HEK293 (cell line): Measurements from ENCODE around the gene LAD1.

Experiments
- CTCF ChIA-PET: fragments of 350-600 bp; formaldehyde crosslinking; extraction: SDS; loops from one replicate; lab custom pipeline; 2021; ENCODE audit warnings: antibody characterized with exemption; lab: Yijun Ruan, JAX
- POLR2A ChIA-PET: fragments of 300-600 bp; formaldehyde crosslinking; extraction: SDS; loops from one replicate; lab custom pipeline; 2020; ENCODE audit warnings: antibody characterized with exemption, inconsistent platforms; lab: Yijun Ruan, JAX
- H3K27ac ChIP-seq: fragments of 200-500 bp; sonication (Bioruptor generic); 2 replicates; pipeline ENCODE4 v1.5.1; 2014; ENCODE audit warnings: low read depth, low read length, control low read depth, inconsistent platforms; ENCODE audit errors: extremely low read depth
- H3K36me3 ChIP-seq, 2 experiments: fragments of 200-500 bp in 1 of 2; sonication (Bioruptor generic) in 1 of 2; 1 replicate in 1 of 2; 2 replicates in 1 of 2; pipeline ENCODE4 v1.5.1; 2014 to 2017; ENCODE audit warnings: inconsistent platforms in 2 of 2, low read length in 2 of 2; ENCODE audit not compliant: control insufficient read depth in 2 of 2, insufficient read depth in 1 of 2
- H3K4me1 ChIP-seq: fragments of 200-500 bp; sonication (Bioruptor generic); 2 replicates; pipeline ENCODE4 v1.5.1; 2014; ENCODE audit warnings: mild to moderate bottlenecking, low read length, inconsistent platforms; ENCODE audit not compliant: control insufficient read depth, insufficient read depth
- H3K4me3 ChIP-seq: 2 replicates; pipeline ENCODE4 v1.5.1; 2011; ENCODE audit warnings: low read depth, mild to moderate bottlenecking, control low read depth, low read length, moderate library complexity
- H3K9me3 ChIP-seq: fragments of 200-500 bp; sonication (Bioruptor generic); 2 replicates; pipeline ENCODE4 v1.5.1; 2014; ENCODE audit warnings: low read depth, low read length, inconsistent platforms; ENCODE audit not compliant: control insufficient read depth, insufficient read depth
- GLIS1 ChIP-seq: fragments of 450-650 bp; formaldehyde crosslinking; IDR thresholded peaks from 2 replicates; pipeline ENCODE4 v1.5.1; 2016; ENCODE audit warnings: missing biosample characterization, missing genetic modification characterization
- HOXA7 ChIP-seq: sonication (generic); formaldehyde crosslinking; IDR thresholded peaks from 2 replicates; pipeline ENCODE4 v1.8.1; 2022; ENCODE audit warnings: missing genetic modification reagents, borderline replicate concordance
- HOXC10 ChIP-seq: sonication (generic); formaldehyde crosslinking; IDR thresholded peaks from 2 replicates; pipeline ENCODE4 v1.8.1; 2023; ENCODE audit warnings: mild to moderate bottlenecking, missing genetic modification reagents
- HOXD13 ChIP-seq: sonication (generic); formaldehyde crosslinking; IDR thresholded peaks from 2 replicates; pipeline ENCODE4 v1.8.0; 2022; ENCODE audit warnings: missing genetic modification reagents, borderline replicate concordance
- KLF16 ChIP-seq: fragments of 450-650 bp; formaldehyde crosslinking; IDR thresholded peaks from 2 replicates; pipeline ENCODE4 v1.5.1; 2017; ENCODE audit warnings: missing biosample characterization, missing genetic modification characterization
- SCRT2 ChIP-seq: fragments of 450-650 bp; formaldehyde crosslinking; IDR thresholded peaks from 2 replicates; pipeline ENCODE4 v1.5.1; 2016; ENCODE audit warnings: missing biosample characterization, missing genetic modification characterization
- TCF7L2 ChIP-seq: IDR thresholded peaks from 2 replicates; pipeline ENCODE4 v1.6.1; 2011; ENCODE audit warnings: low read depth, mild to moderate bottlenecking, inconsistent platforms, low read length, moderate library complexity, borderline replicate concordance
- TRIM28 ChIP-seq: IDR thresholded peaks from 2 replicates; pipeline ENCODE4 v1.6.1; 2011; ENCODE audit warnings: low read length, control low read depth, borderline replicate concordance
- ZBTB17 ChIP-seq: fragments of 450-650 bp; formaldehyde crosslinking; IDR thresholded peaks from 2 replicates; pipeline ENCODE4 v1.5.1; 2016; ENCODE audit warnings: missing biosample characterization, missing genetic modification characterization
- ZNF10 ChIP-seq: fragments of 450-650 bp; formaldehyde crosslinking; IDR thresholded peaks from 2 replicates; pipeline ENCODE4 v1.5.1; 2017; ENCODE audit warnings: missing biosample characterization, missing genetic modification characterization
- ZNF121 ChIP-seq: fragments of 450-650 bp; formaldehyde crosslinking; IDR thresholded peaks from 2 replicates; pipeline ENCODE4 v1.5.1; 2016; ENCODE audit warnings: missing biosample characterization, missing genetic modification characterization
- ZNF169 ChIP-seq: fragments of 450-650 bp; formaldehyde crosslinking; IDR thresholded peaks from 2 replicates; pipeline ENCODE4 v1.5.1; 2016; ENCODE audit warnings: missing biosample characterization, missing genetic modification characterization
- ZNF2 ChIP-seq: fragments of 450-650 bp; formaldehyde crosslinking; IDR thresholded peaks from 2 replicates; pipeline ENCODE4 v1.5.1; 2016; ENCODE audit warnings: missing biosample characterization, missing genetic modification characterization
- ZNF23 ChIP-seq: fragments of 450-650 bp; formaldehyde crosslinking; IDR thresholded peaks from 2 replicates; pipeline ENCODE4 v1.5.1; 2016; ENCODE audit warnings: missing biosample characterization, missing genetic modification characterization, borderline replicate concordance
- ZNF366 ChIP-seq: fragments of 450-650 bp; formaldehyde crosslinking; conservative IDR thresholded peaks from 2 replicates; pipeline ENCODE4 v1.5.1; 2016; ENCODE audit warnings: missing biosample characterization, missing genetic modification characterization
- ZNF391 ChIP-seq: fragments of 450-650 bp; formaldehyde crosslinking; IDR thresholded peaks from 2 replicates; pipeline ENCODE4 v1.5.1; 2016; ENCODE audit warnings: low read depth, missing biosample characterization, missing genetic modification characterization, borderline replicate concordance
- ZNF514 ChIP-seq: fragments of 450-650 bp; formaldehyde crosslinking; IDR thresholded peaks from 2 replicates; pipeline ENCODE4 v1.5.1; 2016; ENCODE audit warnings: missing biosample characterization, missing genetic modification characterization
- ZNF521 ChIP-seq: fragments of 450-650 bp; formaldehyde crosslinking; IDR thresholded peaks from 2 replicates; pipeline ENCODE4 v1.5.1; 2017; ENCODE audit warnings: missing biosample characterization, mild to moderate bottlenecking, missing genetic modification characterization
- ZNF530 ChIP-seq: fragments of 450-650 bp; formaldehyde crosslinking; IDR thresholded peaks from 2 replicates; pipeline ENCODE4 v1.5.1; 2016; ENCODE audit warnings: low read depth, missing biosample characterization, missing genetic modification characterization
- ZNF544 ChIP-seq: fragments of 450-650 bp; formaldehyde crosslinking; IDR thresholded peaks from 2 replicates; pipeline ENCODE4 v1.5.0; 2017; ENCODE audit warnings: missing biosample characterization, missing genetic modification characterization
- ZNF624 ChIP-seq: fragments of 450-650 bp; formaldehyde crosslinking; IDR thresholded peaks from 2 replicates; pipeline ENCODE4 v1.5.1; 2017; ENCODE audit warnings: missing biosample characterization, missing genetic modification characterization
- ZNF792 ChIP-seq: fragments of 450-650 bp; formaldehyde crosslinking; IDR thresholded peaks from 2 replicates; pipeline ENCODE4 v1.5.1; 2016; ENCODE audit warnings: missing biosample characterization, missing genetic modification characterization
- TF ChIP-seq, protein P1 (sequence below): fragments of 450-650 bp; formaldehyde crosslinking; IDR thresholded peaks from 2 replicates; pipeline ENCODE4 v1.5.1; 2016; ENCODE audit warnings: missing biosample characterization, missing genetic modification characterization
- TF ChIP-seq, protein P2 (sequence below): IDR thresholded peaks from 2 replicates; pipeline ENCODE4 v1.6.1; 2011; ENCODE audit warnings: mild to moderate bottlenecking, low read depth, low read length, borderline replicate concordance
- TF ChIP-seq, protein P3 (sequence below): fragments of 450-650 bp; formaldehyde crosslinking; IDR thresholded peaks from 2 replicates; pipeline ENCODE4 v1.5.1; 2016; ENCODE audit warnings: missing biosample characterization, missing genetic modification characterization

The LAD1 gene

DNA sequence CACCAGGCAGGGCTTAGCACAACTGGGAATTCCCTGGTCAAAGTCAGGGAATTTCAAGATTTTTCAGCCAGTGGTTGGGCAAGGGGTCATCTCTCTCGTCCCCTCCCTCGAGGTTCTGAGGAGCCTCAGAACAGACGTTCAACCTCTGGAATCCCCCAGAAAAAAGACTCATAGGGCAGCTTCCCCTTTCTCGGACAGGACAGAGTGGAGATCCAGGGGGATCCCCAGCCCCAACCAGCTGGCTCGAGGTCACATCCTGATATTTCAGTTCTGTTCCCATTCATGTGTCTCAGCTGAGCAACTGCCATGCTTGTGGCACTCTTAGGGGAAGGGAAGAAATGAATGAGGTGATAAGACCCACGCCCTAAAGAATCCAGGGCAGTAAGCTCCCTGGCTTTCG is 4.9 kb upstream of the LAD1 start:
- H3K9me3 ChIP-seq, result no peaks in the 10 kb centered on the region
- H3K4me1 ChIP-seq, result no peaks in the 10 kb centered on the region
- POLR2A ChIA-PET, result no interaction called here
- CTCF ChIA-PET, result interaction anchor here (0.9 to 1.2 kb wide), 2 partner anchors 95 to 109 kb away, joined by 3 to 4 read pairs; no protein-coding TSS in a partner anchor
- no peaks in the 10 kb centered on the region for H3K36me3 ChIP-seq
- no peak overlapping the region for H3K4me3 ChIP-seq
- no peak overlapping the region for H3K27ac ChIP-seq
- TF ChIP-seq ZBTB17 (tag by site-specific recombination), result no peak
- TF ChIP-seq, all 188 proteins: peak for 0

DNA sequence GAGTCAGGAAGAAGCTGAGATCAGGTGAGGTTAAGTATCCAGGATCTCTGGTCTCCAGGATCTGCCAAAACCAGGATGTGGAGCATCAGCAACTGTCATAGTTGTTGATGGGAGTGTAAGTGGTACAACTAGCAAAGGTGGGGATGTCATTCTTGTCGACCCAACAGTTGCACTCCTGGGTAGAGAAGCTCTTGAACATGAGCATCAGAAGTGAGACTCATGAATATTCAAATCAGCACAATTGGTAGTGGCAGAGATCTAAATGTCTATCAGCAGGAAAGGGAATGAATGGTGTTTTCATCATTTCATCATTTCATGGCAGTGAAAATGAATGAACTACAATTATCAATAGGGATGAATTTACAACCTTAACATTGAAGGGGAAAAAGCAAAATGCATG is 4.2 kb upstream of the LAD1 start:
- H3K4me3 ChIP-seq, result no peak overlapping the region
- H3K9me3 ChIP-seq, result no peaks in the 10 kb centered on the region
- TF ChIP-seq GLIS1 (tag by site-specific recombination) (no peak), ZNF544 (tag by site-specific recombination) (no peak), ZNF514 (tag by site-specific recombination) (no peak), HOXA7 (CRISPR knock-in tag) (no peak)
- H3K36me3 ChIP-seq, result no peaks in the 10 kb centered on the region
- H3K27ac ChIP-seq, result no peak overlapping the region
- ChIA-PET POLR2A (no interaction called here), CTCF (interaction anchor here (0.6 to 1.5 kb wide), 3 partner anchors 18 to 346 kb away, joined by 3 to 6 read pairs (median 3); no protein-coding TSS in a partner anchor)
- no peaks in the 10 kb centered on the region for H3K4me1 ChIP-seq

DNA sequence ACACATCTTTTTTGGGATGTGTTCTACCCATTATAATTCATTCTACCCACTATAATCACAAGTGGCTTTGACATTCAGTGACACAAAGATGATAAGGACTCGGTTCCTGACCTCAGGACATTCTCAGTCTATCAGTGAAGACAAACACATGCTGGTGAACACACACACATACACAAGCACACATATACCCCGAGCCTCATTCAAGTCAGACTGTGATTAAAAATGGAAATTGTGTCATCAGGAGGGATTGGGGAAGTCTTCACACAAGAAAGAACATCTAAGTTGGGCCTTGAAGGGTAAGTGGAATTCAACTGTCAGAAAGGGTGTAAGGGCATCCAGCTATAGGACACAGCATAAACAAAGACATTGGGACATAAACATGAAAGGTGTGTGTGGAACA is 2.6 kb upstream of the LAD1 start:
- no peak overlapping the region for H3K4me3 ChIP-seq
- no peaks in the 10 kb centered on the region for H3K36me3 ChIP-seq
- POLR2A ChIA-PET, result no interaction called here
- H3K27ac ChIP-seq, result no peak overlapping the region
- TF ChIP-seq ZNF624 (tag by site-specific recombination) (no peak), SCRT2 (tag by site-specific recombination) (peak; percentile 36; the same call in 1 of the 2 replicates)
- no peaks in the 10 kb centered on the region for H3K4me1 ChIP-seq
- CTCF ChIA-PET, result interaction anchor here (2.7 kb wide), 1 partner anchor 11 kb away, joined by 12 read pairs; no protein-coding TSS in a partner anchor
- no peaks in the 10 kb centered on the region for H3K9me3 ChIP-seq

DNA sequence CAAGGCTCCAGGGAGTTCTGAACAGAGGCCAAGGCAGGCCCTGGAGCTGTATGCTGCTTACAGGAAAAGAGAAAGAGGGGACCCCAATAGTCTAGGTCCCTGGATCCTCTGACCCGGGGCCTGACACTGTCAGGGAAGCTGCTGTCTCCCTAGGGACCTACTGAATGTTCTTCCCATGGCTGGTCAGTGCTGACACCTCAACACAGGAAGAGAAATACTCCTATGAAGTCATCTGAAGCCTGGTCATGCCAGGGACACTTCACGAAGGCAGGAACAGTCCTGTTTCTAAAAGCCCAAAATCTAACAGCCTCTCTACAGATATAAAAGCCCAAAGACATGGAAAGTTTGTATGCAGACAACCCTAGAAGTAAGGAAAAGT is 1.7 kb upstream of the LAD1 start:
- H3K27ac ChIP-seq, result no peak overlapping the region
- H3K36me3 ChIP-seq, result no peaks in the 10 kb centered on the region
- no peak overlapping the region for H3K4me3 ChIP-seq
- no peaks in the 10 kb centered on the region for H3K9me3 ChIP-seq
- ChIA-PET POLR2A (no interaction called here), CTCF (interaction anchor here (2.7 kb wide), 1 partner anchor 12 kb away, joined by 12 read pairs; no protein-coding TSS in a partner anchor)
- H3K4me1 ChIP-seq, result no peaks in the 10 kb centered on the region
- TF ChIP-seq ZNF521 (tag by site-specific recombination), result no peak
- no peak for TF ChIP-seq ZNF121
- TF ChIP-seq KLF16, result no peak
- no peak for TF ChIP-seq ZNF10 (tag by site-specific recombination)
- TF ChIP-seq ZNF391 (tag by site-specific recombination), result no peak
- TF ChIP-seq ZNF530 (tag by site-specific recombination), result no peak
- no peak for TF ChIP-seq HOXD13 (CRISPR knock-in tag)
- TF ChIP-seq, protein P1, sequence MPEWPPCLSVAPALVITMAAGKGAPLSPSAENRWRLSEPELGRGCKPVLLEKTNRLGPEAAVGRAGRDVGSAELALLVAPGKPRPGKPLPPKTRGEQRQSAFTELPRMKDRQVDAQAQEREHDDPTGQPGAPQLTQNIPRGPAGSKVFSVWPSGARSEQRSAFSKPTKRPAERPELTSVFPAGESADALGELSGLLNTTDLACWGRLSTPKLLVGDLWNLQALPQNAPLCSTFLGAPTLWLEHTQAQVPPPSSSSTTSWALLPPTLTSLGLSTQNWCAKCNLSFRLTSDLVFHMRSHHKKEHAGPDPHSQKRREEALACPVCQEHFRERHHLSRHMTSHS (tag by site-specific recombination), result no peak
- TF ChIP-seq, protein P2, sequence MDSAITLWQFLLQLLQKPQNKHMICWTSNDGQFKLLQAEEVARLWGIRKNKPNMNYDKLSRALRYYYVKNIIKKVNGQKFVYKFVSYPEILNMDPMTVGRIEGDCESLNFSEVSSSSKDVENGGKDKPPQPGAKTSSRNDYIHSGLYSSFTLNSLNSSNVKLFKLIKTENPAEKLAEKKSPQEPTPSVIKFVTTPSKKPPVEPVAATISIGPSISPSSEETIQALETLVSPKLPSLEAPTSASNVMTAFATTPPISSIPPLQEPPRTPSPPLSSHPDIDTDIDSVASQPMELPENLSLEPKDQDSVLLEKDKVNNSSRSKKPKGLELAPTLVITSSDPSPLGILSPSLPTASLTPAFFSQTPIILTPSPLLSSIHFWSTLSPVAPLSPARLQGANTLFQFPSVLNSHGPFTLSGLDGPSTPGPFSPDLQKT, result no peak
- TF ChIP-seq HOXC10 (CRISPR knock-in tag), result no peak
- TF ChIP-seq TCF7L2, result no peak
- TF ChIP-seq TRIM28, result no peak
- no peak for TF ChIP-seq ZNF2
- TF ChIP-seq, protein P3, sequence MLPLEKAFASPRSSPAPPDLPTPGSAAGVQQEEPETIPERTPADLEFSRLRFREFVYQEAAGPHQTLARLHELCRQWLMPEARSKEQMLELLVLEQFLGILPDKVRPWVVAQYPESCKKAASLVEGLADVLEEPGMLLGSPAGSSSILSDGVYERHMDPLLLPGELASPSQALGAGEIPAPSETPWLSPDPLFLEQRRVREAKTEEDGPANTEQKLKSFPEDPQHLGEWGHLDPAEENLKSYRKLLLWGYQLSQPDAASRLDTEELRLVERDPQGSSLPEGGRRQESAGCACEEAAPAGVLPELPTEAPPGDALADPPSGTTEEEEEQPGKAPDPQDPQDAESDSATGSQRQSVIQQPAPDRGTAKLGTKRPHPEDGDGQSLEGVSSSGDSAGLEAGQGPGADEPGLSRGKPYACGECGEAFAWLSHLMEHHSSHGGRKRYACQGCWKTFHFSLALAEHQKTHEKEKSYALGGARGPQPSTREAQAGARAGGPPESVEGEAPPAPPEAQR, result no peak
- no peak for TF ChIP-seq ZNF23 (tag by site-specific recombination)
- TF ChIP-seq ZNF169 (tag by site-specific recombination), result no peak
- no peak for TF ChIP-seq ZBTB17 (tag by site-specific recombination)
- no peak for TF ChIP-seq ZNF792
- TF ChIP-seq ZNF366 (tag by site-specific recombination), result no peak
